HFFc6 (cell line): ENCODE results near the gene SLC49A4. TPM values are rescaled to one million over a fixed set of nuclear protein-coding genes. Genes with fewer than 3 reads are reported as not detected.

ENCODE experiments used
- DNase-seq: peaks from one replicate; pipeline ENCODE4 v3.0.0-alpha.2; 2018
- H3K27ac Mint-ChIP-seq: 2 replicates; pipeline ENCODE4 v1.8.0; 2020; ENCODE audit warnings: mild to moderate bottlenecking, mixed read lengths
- H3K27me3 Mint-ChIP-seq: 2 replicates; pipeline ENCODE4 v1.8.0; 2021; ENCODE audit warnings: mild to moderate bottlenecking, moderate library complexity, mixed read lengths; ENCODE audit not compliant: insufficient read depth
- H3K36me3 Mint-ChIP-seq: 2 replicates; pipeline ENCODE4 v1.8.0; 2021; ENCODE audit warnings: low read depth, mixed read lengths
- H3K4me1 Mint-ChIP-seq: 2 replicates; pipeline ENCODE4 v1.8.0; 2020; ENCODE audit warnings: low read depth, mixed read lengths
- H3K4me3 Mint-ChIP-seq: 2 replicates; pipeline ENCODE4 v1.8.0; 2020; ENCODE audit warnings: mild to moderate bottlenecking, moderate library complexity, mixed read lengths
- H3K9me3 Mint-ChIP-seq: 2 replicates; pipeline ENCODE4 v1.8.0; 2020; ENCODE audit warnings: mild to moderate bottlenecking, mixed read lengths
- total RNA-seq, 6 experiments: library from RNA; stranded (reverse); fragmentation: NEBNext Ultra II Directional; extraction: Animal tissue kit (Norgen Biotek cat#: 25700); gene quantifications; 2 replicates in 1 of 6; 3 replicates in 5 of 6; pipeline ENCODE4 v1.2.3, GENCODE V29; 2021
- TF ChIP-seq, protein P1 (sequence below): fragments of 200-600 bp; sonication (generic); IDR thresholded peaks from 2 replicates; pipeline ENCODE4 v1.5.0; 2021; ENCODE audit warnings: antibody characterized with exemption, mild to moderate bottlenecking

Gene SLC49A4
- total RNA-seq, 6 experiments from 2014 or later = 10.2 to 10.8 (median 10.7) TPM

GRCh38 chr3:122920986-122921385, 126.1 kb downstream of the SLC49A4 start:
- H3K4me1 Mint-ChIP-seq = no peaks in the 10 kb centered on the region
- H3K9me3 Mint-ChIP-seq = no peaks in the 10 kb centered on the region
- H3K27ac Mint-ChIP-seq = no peak overlapping the region
- DNase-seq = no peak
- TF ChIP-seq, protein P1, sequence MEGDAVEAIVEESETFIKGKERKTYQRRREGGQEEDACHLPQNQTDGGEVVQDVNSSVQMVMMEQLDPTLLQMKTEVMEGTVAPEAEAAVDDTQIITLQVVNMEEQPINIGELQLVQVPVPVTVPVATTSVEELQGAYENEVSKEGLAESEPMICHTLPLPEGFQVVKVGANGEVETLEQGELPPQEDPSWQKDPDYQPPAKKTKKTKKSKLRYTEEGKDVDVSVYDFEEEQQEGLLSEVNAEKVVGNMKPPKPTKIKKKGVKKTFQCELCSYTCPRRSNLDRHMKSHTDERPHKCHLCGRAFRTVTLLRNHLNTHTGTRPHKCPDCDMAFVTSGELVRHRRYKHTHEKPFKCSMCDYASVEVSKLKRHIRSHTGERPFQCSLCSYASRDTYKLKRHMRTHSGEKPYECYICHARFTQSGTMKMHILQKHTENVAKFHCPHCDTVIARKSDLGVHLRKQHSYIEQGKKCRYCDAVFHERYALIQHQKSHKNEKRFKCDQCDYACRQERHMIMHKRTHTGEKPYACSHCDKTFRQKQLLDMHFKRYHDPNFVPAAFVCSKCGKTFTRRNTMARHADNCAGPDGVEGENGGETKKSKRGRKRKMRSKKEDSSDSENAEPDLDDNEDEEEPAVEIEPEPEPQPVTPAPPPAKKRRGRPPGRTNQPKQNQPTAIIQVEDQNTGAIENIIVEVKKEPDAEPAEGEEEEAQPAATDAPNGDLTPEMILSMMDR = no peak
- H3K27me3 Mint-ChIP-seq = peaks cover 40% of the 10 kb centered on the region
- H3K4me3 Mint-ChIP-seq = no peak overlapping the region
- H3K36me3 Mint-ChIP-seq = no peaks in the 10 kb centered on the region

- Mint-ChIP-seq H3K9me3 (no peaks in the 10 kb centered on the region), H3K27ac (no peak overlapping the region), H3K4me3 (no peak overlapping the region), H3K36me3 (no peaks in the 10 kb centered on the region), H3K27me3 (peaks cover 41% of the 10 kb centered on the region), H3K4me1 (no peaks in the 10 kb centered on the region)
- no peak for DNase-seq
- TF ChIP-seq, protein P1 = no peak
These were observed 127.2 kb downstream of the SLC49A4 start for GRCh38 chr3:122921791-122922651.

DNA sequence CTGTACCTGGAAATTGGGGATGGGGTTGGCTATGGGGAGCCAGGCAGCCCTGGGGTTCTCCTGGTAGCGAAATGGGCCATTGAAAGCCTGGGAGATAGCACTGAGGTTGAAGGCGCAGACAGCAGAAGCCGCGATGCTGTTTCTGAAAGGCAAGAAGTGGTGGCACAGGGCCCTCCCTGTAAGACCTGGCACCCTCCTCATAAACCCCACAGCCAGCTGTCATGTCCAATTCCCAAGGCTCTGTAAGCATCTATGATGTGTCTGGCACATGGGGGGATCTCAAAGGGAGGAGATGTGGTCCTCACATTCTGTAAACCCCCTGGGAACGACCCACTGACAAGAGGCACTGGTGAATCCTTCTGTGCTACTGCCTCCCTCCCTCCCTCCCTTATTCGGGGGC, 128.7 kb downstream of the SLC49A4 start:
- no peak for DNase-seq
- no peak overlapping the region for H3K27ac Mint-ChIP-seq
- H3K27me3 Mint-ChIP-seq = peaks cover 48% of the 10 kb centered on the region

DNA sequence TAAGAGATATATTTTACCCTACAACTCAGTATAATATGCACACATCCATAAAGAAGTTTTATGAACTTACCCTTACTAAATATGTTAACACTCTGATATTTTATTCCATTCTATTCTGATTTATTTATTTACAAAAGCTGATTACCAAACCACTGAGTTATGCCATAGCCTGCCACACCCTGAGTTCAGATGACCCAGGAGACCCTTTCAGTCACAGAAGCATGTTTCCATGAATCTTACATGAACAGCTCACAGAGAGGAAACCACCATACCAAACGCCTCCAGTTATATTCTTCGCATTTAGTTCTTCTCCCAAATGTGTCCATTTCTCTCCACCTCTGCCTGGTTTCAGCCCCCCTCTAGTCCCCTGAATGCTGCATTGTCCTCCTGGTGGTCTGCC, 129.2 kb downstream of the SLC49A4 start:
- Mint-ChIP-seq H3K9me3 (no peaks in the 10 kb centered on the region), H3K27ac (no peak overlapping the region), H3K4me1 (no peaks in the 10 kb centered on the region), H3K27me3 (peaks cover 48% of the 10 kb centered on the region), H3K4me3 (no peak overlapping the region), H3K36me3 (no peaks in the 10 kb centered on the region)
- DNase-seq = no peak
- TF ChIP-seq, protein P1 = no peak

More for the DNA sequence above, 128.7 kb downstream of the SLC49A4 start:
- Mint-ChIP-seq H3K4me3 (no peak overlapping the region), H3K4me1 (no peaks in the 10 kb centered on the region), H3K36me3 (no peaks in the 10 kb centered on the region), H3K9me3 (no peaks in the 10 kb centered on the region)
- TF ChIP-seq, protein P1 = no peak

DNA sequence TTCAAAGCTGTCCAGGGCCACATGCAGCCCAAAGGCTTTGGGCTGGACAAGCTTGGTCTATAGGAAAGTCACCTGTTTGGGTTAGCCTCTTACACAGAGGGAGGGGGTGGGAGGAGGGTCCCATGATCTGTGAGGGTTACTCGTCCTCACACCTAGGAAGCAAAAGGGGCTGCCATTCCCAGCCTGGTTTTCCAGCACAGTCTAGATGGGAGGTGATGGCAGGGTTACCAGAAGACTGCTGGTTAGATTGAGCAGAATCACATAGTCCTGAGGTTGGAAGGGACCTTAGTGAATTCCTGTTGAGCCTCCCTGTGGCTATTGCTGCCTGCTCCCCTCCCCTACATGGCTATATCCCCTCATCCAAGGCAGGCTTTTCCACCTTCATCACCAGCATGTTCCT, 130.9 kb downstream of the SLC49A4 start:
- Mint-ChIP-seq H3K27me3 (peaks cover 46% of the 10 kb centered on the region), H3K4me3 (no peak overlapping the region), H3K27ac (no peak overlapping the region), H3K4me1 (no peaks in the 10 kb centered on the region), H3K36me3 (no peaks in the 10 kb centered on the region), H3K9me3 (no peaks in the 10 kb centered on the region)
- DNase-seq = no peak
- TF ChIP-seq, protein P1 = no peak
